Posterior vena cava (tissue), 2 donors: Measurements from ENCODE around the gene WIPF1. TPM values are rescaled to one million over a fixed set of nuclear protein-coding genes. Genes with fewer than 3 reads are reported as not detected.

Source experiments
- DNase-seq: peaks from one replicate; pipeline ENCODE4 v3.0.0-alpha.2; 2020; ENCODE audit warnings: low spot score
- intact Hi-C, 2 donors: fragments of 100-400 bp; cut with DNase I; formaldehyde crosslinking; loops; one replicate each; pipeline versions ENCODE4 v1.14.1 to v1.14.2; 2022 to 2023
- total RNA-seq, 2 donors: library from RNA; stranded (reverse); fragmentation: NEBNext Ultra II Directional; extraction: Animal tissue kit (Norgen Biotek cat#: 25700); gene quantifications; one replicate each; pipeline ENCODE4 v1.2.1, GENCODE V29; 2021
- donor health status: DM: yes; HTN: yes; CAD: no.
- donor health status: DM: yes; HTN: yes; CAD: no.

Gene WIPF1
- total RNA-seq, 2 donors from 2014 or later, result 59.9 to 65.1 TPM

DNA sequence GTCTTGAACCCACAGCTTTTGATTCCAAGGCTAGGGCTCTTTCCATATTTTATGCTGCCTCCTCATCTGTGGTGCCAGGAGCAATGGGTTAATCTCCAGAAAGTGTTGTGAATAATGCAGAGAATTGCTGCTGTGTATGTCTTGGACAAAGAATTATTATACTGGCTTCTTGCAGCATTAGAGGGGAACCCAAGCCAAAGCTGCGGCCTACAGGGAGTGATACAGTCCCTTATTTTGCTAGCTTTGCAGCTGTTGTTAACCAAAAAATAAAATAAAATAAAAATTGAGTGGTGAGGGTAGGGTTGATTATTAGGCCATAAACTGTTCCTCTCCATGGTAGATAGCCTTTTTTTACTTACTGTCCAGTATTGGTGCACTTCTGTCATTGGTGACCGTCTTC, 16.7 kb downstream of the WIPF1 start:
- intact Hi-C loops, result no loop called here
- DNase-seq, result no peak

DNA sequence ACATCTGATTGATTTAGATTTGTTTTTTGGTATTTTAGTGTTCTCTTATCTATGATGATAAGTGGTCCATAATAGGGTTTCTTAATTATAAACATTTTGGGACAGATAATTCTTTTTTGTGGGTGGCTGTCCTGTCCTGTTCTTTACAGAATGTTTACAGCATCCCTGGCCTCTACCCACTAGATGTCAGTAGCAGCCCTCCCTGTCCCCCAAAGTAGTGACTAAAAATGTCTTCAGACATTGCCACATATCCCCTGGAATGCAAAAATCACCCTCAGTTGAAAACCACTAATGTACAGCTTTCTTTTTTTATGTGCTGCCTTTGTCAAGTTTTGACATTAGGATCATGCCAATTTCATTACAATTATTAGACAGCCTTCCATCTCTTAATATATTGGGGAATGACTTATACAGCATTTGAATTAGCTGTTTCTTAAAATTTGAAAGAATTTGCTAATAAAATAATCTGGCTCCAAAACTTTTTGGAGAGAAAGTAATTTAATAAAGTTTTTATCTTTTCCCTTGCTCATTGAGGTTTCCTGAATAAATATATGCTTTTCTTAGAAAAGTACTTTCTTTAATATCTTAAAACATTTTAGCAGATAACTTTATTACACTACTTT, 19.5 kb downstream of the WIPF1 start:
- DNase-seq, result no peak
- intact Hi-C loops, result no loop called here

DNA sequence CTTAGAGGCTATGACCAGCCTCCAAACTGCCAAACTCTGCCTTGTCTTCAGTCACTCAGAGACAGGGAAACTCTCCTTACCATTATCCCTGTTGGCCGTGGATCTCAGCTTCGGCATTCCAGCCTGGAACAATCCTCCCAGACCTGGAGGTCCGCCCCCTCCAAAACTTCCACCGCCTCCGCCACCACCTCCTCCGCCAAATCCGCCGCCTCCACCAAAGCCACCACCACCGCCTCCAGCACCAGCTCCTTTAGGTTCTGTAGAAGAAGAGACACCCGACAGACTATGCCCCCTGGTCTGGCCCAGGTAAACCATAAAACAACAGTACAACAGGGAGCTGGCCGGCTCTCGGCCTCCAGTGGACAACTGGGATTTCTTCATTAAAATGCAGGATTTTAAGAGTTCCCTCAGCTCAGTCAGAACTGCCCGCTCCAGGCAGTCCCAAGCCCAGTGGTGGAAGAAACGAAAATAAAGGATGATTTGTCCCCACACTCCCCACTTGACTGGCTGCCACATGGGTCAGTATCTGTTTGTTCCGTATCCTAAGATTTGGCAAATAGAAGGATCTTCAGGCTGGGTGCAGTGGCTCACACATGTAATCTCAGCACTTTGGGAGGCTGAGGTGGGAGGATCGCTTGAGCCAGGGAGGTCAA, 22.4 kb downstream of the WIPF1 start:
- intact Hi-C loops, result no loop called here
- DNase-seq, result no peak

DNA sequence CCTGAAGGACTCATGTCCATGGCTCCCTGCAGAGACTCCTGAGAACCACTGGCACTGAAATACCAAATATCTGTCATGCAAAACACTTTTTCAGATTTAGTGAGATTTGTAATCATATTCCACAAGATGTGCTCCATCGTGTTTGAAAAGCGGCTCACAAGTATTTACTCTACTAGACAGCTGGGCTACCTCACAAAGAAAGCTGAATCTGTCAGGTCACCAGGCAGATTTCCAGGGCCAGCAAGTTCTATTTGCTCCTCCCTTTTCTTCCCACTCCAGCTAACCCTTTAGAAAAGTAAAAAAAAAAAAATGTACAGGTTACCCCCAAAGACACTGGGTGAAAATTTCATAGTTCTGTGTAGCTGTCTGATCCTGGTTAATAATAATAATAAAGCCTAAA, 22.9 kb downstream of the WIPF1 start:
- intact Hi-C loops, result no loop called here
- DNase-seq, result no peak

DNA sequence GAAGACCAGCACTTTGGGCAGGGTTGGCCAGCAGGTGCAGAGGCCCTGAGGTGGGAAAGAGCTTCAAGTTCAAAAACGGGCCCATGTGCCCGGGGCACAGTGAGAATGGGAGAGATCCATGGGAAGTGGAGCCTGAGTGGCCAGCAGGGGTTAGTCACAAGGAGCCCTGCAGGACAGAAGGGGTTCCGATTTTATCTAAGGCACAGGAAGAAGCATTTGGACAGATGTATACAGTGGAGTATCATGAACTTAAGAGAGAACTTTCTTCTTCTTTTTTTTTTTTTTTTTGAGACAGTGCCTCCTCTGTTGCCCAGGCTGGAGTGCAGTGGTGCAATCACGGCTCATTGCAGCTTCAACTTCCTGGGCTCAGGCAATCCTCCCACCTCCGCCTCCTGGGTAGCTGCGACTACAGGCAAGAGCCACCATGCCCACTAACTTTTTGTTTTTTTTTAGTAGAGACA, 24.0 kb downstream of the WIPF1 start:
- DNase-seq, result no peak
- intact Hi-C loops, result no loop called here

DNA sequence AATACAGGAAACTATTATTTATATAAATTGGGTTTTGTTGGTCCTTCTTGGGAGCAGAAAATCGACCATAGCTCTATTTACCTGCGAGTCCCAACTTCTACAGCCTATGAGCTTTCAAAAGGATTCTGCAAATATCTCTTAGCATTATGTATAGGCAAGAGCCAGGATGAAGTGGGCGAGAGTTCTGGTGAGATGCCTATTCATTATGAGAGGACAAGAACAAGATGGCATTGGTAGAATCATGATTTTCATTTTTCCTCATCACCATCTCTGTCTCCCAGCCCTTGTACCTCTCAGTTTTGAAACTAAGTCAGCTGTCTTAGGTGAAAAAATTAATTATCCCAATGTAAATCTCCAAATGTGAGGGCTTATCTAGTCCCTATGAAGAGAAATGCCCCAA, 25.0 kb downstream of the WIPF1 start:
- DNase-seq, result no peak
- intact Hi-C loops, result no loop called here

DNA sequence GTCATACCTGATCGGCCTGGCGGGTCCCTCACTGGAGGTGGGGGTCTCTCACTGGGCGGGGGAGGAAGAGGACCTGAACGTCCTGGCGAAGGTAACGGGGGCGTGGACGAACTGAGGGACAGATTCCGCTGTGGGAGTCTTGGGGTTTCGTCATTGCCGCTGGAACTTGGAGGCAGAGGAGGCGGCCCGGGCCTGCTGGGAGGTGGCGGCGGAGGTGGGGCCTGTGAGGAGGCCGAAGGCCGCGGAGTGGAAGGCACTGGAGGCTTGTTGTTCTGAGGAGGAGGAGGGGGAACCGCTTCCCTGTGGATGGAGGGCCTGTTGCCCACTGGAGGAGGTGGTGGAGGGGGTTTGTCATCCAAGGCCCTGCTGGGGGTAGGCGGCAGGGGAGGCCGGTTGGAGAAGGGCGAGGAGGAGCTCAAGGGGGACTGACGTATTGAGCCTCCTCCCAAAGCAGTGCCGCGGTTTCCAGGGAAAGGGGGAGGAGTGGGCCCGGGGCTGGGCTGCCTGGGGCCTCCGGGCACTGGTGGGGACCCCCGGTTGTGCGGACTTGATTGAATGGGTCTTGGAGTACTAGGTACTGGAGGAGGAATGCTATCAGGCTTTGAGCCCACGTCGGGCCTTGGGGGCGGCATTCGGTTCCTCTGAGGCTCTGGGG, 25.8 kb downstream of the WIPF1 start:
- no peak for DNase-seq
- intact Hi-C loops, result no loop called here

DNA sequence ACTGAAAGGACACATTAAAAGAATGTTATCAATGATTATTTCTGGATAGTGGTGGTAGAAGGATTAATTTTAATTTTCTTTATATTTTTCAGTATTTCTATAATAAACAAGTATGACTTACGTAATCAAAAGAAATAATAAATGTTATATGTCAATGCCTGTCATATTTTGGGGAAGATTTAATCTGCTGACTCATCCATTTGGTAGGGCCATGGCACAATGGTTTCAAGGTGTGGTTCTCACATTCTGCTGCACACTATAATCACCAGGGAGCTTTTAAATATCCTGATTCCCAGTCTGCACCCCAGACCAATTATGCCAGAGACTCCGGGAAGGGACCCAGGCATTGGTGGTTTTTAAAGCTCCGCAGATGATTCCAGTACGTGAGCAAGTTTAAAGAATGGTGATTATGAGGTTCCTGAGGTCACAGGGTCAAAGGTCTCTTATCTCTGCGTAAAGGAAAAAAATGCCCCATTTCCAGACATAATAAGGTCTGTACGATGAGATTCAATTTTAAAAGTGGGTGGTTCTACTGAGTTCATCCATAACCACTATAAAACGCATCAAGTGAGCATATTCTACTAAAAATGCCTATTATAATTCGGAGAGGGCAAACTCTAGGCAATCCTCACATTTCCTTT, 27.2 kb downstream of the WIPF1 start:
- intact Hi-C loops, result no loop called here
- DNase-seq, result no peak

DNA sequence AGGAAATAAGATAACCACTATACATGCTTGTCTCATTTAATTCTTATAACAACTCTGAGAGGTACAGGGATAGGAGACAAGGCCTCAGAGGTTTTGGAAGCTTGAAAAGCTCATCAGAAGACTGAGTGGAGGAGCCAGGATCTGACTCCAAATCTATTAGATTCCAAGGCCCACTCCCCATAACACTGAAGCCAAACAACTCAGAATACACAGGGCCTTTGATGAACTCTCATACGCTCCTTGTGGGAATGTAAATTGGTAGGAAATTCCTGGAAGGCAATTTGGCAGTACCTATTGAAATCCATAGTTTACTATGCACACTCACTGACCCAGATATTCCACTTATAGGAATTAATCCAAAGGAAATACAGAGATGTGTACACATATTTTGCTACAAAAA, 27.9 kb downstream of the WIPF1 start:
- no peak for DNase-seq
- intact Hi-C loops, result no loop called here

DNA sequence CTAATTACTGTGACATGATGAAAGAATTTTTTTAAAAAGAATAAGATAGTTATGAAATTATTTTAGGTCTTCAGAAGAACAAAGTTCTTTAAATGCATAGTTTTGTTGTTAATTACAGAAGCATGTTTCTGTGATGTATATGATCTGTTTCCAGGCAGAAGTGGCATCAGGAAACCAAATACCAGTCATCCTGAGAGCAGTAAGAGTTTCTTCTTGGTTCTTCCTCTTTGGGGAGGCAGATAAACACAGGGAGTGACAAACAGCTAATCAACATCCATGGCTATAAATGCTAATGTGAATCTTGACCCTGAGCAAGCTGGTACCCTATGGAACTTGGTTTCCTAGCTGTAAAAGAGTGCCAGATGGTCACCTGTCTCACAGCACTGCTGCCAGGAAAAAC, 29.2 kb downstream of the WIPF1 start:
- DNase-seq, result no peak
- intact Hi-C loops, result no loop called here

DNA sequence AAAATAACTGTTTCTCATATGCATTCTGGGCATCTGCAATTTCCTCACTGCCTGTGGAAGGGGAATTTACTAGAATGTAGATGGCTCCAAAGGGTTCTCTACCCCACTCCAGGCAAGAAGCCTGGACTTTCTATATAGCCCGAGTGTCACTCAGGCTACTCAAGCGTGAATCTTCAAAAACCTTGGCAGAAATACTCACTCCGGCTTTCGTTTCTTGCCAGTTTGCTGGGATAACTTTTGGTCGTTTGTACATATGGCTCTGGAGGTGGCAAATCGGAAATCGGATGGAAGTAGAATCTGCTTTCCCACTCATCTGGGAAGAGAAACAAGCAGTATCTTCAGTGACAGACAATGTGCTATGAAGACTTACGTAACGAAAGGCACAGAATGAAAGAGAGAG, 30.7 kb downstream of the WIPF1 start:
- no peak for DNase-seq
- intact Hi-C loops, result no loop called here

DNA sequence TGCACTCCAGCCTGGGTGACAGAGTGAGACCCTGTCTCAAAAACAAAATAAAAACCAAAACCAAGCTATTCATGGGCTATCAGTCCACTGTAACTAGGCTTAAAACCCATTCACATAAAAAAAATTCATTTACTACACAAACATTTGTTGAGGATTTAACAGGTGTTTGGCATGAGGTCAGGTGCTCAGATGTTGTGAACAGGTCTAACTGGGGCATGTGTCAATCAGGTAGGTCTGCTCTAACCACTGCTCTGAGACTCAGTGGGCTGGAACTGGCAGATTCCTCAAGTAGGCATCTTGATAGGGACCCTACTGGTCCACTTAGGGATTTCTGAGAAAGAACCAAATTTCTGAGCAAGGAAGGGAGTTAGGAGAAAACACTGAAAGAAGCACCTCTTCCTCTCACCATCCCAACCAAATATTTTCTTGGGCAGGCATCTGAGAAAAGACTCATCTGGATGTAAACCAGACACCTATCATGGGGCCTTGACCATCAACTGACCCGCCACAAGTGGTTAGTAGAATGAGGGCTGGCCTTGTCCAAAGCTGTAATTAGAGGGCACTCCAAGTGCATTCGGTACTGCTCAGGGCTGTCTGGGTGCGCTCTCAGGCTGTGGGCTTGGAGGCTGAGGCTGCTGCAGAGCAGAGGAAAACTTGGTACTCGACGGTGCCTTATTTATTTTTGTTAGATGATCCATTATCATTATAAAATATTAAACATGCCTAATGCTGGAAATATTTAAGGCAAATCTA, 33.9 kb downstream of the WIPF1 start:
- intact Hi-C loops, result no loop called here
- DNase-seq, result no peak

DNA sequence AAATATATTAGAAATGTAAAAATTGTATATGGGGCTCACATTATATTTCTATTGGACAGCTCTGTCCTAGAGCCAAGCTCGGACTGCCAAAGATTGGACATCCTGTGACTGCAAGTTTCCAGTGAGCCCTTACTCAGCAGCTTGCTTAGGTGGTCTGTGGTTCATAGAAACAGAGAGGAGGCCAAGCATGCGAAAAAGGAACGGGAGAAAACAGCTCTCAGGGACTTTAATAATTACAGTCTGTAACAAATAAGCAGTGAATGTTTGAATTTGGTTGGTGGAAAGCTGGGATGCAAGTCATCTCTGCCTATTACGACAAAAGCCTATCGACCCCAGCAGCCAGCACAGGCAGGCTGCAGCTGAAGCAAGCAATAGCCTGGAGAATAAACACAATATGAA, 35.6 kb downstream of the WIPF1 start:
- DNase-seq, result no peak
- intact Hi-C loops, result no loop called here

DNA sequence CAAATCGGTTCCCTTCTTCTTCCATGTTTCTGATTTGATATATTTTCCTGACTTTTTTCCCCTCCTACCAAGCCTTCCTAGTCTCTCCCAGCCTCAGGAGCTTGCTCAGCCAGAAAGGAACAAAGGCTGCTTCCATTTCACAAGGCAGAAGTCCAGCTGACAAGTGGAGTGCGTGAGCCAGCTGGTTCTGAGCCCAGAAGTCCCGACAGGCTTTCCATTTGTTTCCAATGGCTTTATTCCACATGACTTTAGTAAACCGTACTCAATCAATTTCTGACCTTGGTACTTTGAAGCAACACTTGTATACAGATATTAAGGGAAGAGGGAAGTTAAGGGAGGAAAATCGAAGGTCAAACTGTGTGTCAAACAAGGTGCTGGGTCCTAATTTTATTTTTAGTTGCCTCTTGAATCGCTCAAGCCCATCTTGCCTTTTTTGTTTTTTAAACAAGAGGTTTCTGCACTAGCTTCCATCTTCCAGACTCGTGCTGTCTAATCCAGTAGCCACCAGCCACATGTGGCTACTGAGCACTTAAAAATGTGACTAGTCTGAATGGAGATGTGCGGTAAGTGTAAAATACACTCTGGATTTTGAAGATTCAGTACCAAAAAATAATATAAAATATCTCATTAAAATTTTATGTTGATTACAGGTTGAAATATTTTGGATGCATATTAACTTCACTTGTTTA, 36.2 kb downstream of the WIPF1 start:
- peak; percentile 88 for DNase-seq
- intact Hi-C loops, result no loop called here

DNA sequence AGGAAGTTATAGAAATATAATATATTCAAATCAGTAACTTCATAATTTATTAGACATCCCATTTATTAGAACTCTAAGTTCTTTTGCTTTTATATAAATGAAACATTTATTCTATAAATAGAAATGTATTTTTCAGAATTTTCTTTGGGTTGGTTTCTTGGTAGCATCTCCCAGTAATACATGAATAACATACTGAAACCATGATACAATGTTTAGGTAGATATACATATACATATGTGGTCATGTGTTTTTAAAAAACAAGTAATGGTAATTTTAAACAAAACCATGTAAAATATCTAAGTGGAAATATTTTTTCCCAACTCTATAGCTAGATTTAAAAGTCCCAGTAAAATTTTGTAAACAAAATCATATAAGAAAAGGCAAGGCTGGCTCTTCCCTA, 36.9 kb downstream of the WIPF1 start:
- DNase-seq, result no peak
- intact Hi-C loops, result no loop called here

DNA sequence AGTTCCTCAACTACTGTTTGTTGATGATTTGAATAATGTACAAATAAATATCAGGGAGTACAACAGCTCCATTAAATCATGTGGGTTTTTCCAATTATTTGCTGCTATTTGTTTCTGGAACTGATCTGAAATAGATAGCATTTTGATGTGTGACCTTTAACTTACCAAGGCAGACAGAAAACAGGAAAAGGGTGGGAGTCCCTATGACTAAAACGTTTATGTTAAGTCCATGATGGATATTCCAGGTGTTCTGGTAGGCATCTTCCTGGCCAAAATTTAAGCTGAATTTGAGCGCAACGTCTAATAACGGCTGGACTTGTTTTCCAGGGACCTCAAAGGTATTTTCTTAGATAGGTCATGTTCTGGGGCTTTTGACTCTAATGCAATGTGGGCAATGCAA, 41.6 kb downstream of the WIPF1 start:
- intact Hi-C loops, result no loop called here
- DNase-seq, result no peak

DNA sequence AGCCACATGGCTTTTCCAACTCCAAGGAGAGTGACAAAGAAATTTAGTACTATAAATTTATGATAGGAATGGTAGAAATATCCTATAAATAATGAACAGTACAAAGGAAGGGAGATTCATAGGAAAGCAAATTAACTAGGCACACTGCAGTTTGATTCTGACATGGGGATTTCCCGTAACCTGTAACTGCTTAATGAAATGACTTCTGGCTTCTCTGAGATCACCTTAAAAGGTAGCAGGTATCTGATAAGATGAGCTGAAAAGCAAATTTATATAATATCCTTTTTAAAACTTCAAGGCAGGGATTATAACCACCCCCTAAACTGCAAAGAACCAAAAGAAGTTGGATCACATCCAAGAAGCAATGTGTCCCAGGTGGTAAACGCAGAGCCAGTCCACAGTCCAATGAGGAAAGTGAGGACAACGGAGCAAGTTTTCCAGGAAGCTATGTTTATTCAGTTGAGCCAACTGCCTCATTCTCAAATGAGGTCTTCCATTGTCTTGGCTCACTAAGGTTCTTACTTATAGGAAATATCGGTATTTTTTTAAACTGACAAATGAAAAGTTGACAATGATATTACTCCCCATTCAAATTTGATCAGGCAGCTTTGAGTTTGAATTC, 43.0 kb downstream of the WIPF1 start:
- DNase-seq, result no peak
- intact Hi-C loops, result no loop called here

DNA sequence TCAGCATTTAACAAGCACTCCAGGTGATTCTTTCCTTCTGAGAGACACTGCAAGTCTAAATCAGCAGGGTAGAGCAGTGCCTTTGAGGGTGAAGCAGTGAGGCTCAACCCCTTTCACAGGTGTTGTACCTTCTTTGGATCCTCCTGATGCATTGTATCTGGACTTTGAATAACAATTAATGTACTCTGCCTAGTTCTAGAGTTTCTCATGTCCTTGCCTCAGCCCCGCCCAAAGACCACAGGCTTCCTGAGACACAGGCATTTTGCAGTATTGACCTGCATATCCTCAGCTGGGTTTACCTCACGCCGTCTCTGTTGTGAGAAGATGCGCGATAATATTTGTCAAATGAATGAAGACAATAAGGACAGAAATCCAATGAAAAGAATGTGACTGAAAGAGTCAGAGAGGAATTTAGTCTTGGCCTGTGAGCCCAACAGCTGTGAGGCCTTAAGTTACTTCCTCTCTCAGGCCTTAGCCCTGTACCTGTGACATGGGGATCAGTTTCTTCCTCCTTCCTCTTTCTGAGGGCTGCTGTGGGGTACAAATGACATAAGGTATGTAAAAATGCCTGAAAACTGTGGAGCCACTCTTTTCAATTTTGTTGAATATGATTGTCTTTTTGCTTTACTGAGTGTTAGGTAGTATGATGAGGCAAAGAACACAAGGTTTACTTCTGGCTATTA, 43.7 kb downstream of the WIPF1 start:
- intact Hi-C loops, result no loop called here
- DNase-seq, result no peak
